GM18858 (cell line): ENCODE data around the gene ETNK1.
A peak's percentile ranks its signal among the peaks of the same experiment; 100 is the strongest.
"Not testable (repeated sequence)": the region's sequence is repeated elsewhere in the genome, so short reads cannot be mapped to it uniquely, and the experiment has no call there.

ENCODE experiments used
- ATAC-seq: cut with Tn5 transposase; IDR thresholded peaks from one replicate; pipeline ENCODE4 v1.9.1; 2021; ENCODE audit not compliant: unreplicated experiment

ETNK1 gene

GRCh38 chr12:22624870-22625761 lies at the start of gene ETNK1:
TSS of gene ETNK1 (plus strand) at chr12:22625171. CDS start at chr12:22625431, 260 bp downstream.
- ATAC-seq, result peak; percentile 93

GRCh38 chr12:22576065-22576464 lies 48.9 kb upstream of the ETNK1 start:
- no peak for ATAC-seq

GRCh38 chr12:22576473-22576872 lies 48.5 kb upstream of the ETNK1 start:
- ATAC-seq, result no peak

GRCh38 chr12:22577667-22578066 lies 47.3 kb upstream of the ETNK1 start:
- no peak for ATAC-seq

- ATAC-seq, result no peak
These were observed 46.6 kb upstream of the ETNK1 start for GRCh38 chr12:22578328-22578727.

GRCh38 chr12:22588817-22589216 lies 36.2 kb upstream of the ETNK1 start:
- ATAC-seq, result no peak

- ATAC-seq, result no peak
These were observed 31.1 kb upstream of the ETNK1 start for GRCh38 chr12:22593864-22594263.

- ATAC-seq, result not testable (repeated sequence)
These were observed 27.4 kb upstream of the ETNK1 start for GRCh38 chr12:22597539-22597938.

GRCh38 chr12:22598141-22598762 lies 26.7 kb upstream of the ETNK1 start:
- no peak for ATAC-seq

- no peak for ATAC-seq
These were observed 26.2 kb upstream of the ETNK1 start for GRCh38 chr12:22598763-22599161.

- ATAC-seq, result no peak
These were observed 24.8 kb upstream of the ETNK1 start for GRCh38 chr12:22600181-22600580.

- no peak for ATAC-seq
These were observed 15.5 kb upstream of the ETNK1 start for GRCh38 chr12:22609501-22609900.

GRCh38 chr12:22610131-22610530 lies 14.8 kb upstream of the ETNK1 start:
- ATAC-seq, result no peak

- not testable (repeated sequence) for ATAC-seq
These were observed 12.1 kb upstream of the ETNK1 start for GRCh38 chr12:22612822-22613221.

GRCh38 chr12:22615963-22616501 lies 8.9 kb upstream of the ETNK1 start:
- ATAC-seq, result no peak

- no peak for ATAC-seq
These were observed 7.3 kb upstream of the ETNK1 start for GRCh38 chr12:22617630-22618029.

GRCh38 chr12:22624548-22624869 lies 462 bp upstream of the ETNK1 start:
- ATAC-seq, result no peak

GRCh38 chr12:22625762-22626294 lies 857 bp downstream of the ETNK1 start:
- ATAC-seq, result peak; percentile 5

- peak; percentile 45 for ATAC-seq
These were observed 1.4 kb downstream of the ETNK1 start for GRCh38 chr12:22626406-22626805.

- no peak for ATAC-seq
These were observed 2.4 kb downstream of the ETNK1 start for GRCh38 chr12:22627371-22627770.

- ATAC-seq, result no peak
These were observed 3.3 kb downstream of the ETNK1 start for GRCh38 chr12:22628228-22628627.
